Lower lobe of right lung (tissue), 2 donors: ENCODE results near the gene WASF3. TPM values are rescaled to one million over a fixed set of nuclear protein-coding genes. Genes with fewer than 3 reads are reported as not detected.

ENCODE experiments used
- ATAC-seq, 2 donors: fragments of 200-7000 bp; cut with Tn5 transposase; one replicate each; pipeline ENCODE4 v1.9.1; 2020 to 2022; ENCODE audit warnings: mild to moderate bottlenecking in 2 of 2, moderate library complexity in 2 of 2
- DNase-seq: peaks from one replicate; pipeline ENCODE4 v3.0.0-alpha.2; 2020
- H3K27ac ChIP-seq: fragments of 200-600 bp; one replicate; pipeline ENCODE4 v1.8.0; 2022
- H3K27me3 ChIP-seq: fragments of 200-600 bp; one replicate; pipeline ENCODE4 v1.8.0; 2022; ENCODE audit warnings: low read depth
- H3K36me3 ChIP-seq: fragments of 200-600 bp; one replicate; pipeline ENCODE4 v1.8.0; 2022; ENCODE audit warnings: mild to moderate bottlenecking
- H3K4me1 ChIP-seq: fragments of 200-600 bp; one replicate; pipeline ENCODE4 v1.8.0; 2022
- H3K4me3 ChIP-seq: fragments of 200-600 bp; one replicate; pipeline ENCODE4 v1.8.0; 2022; ENCODE audit warnings: mild to moderate bottlenecking
- H3K9me3 ChIP-seq: fragments of 200-600 bp; one replicate; pipeline ENCODE4 v1.8.0; 2022
- CTCF ChIP-seq: fragments of 200-600 bp; IDR thresholded peaks from one replicate; pipeline ENCODE4 v1.8.0; 2022; ENCODE audit warnings: antibody characterized with exemption, mild to moderate bottlenecking
- intact Hi-C: fragments of 100-400 bp; cut with DNase I; formaldehyde crosslinking; loops from one replicate; pipeline ENCODE4 v1.11.0; 2022
- total RNA-seq: library from RNA; stranded (reverse); fragmentation: NEBNext Ultra II Directional; extraction: Animal tissue kit (Norgen Biotek cat#: 25700); gene quantifications from one replicate; pipeline ENCODE4 v1.2.1, GENCODE V29; 2021
- donor health status: DM: no; HTN: yes; CAD: no; lungs with severe emphysema.

The WASF3 gene
- total RNA-seq, 1 donor from 2014 or later = 15.4 TPM

- no peaks in the 10 kb centered on the region for H3K4me1 ChIP-seq
- H3K27ac ChIP-seq = no peak overlapping the region
- TF ChIP-seq CTCF = no peak
- ATAC-seq (no peak), DNase-seq (no peak)
- intact Hi-C loops = no loop called here
- peaks cover 3% of the 10 kb centered on the region for H3K27me3 ChIP-seq
- H3K9me3 ChIP-seq = no peaks in the 10 kb centered on the region
- no peak overlapping the region for H3K4me3 ChIP-seq
- H3K36me3 ChIP-seq = no peaks in the 10 kb centered on the region
These were observed 169.2 kb downstream of the WASF3 start for GRCh38 chr13:26726684-26727083.

GRCh38 chr13:26727122-26727521 is 169.6 kb downstream of the WASF3 start:
- no peaks in the 10 kb centered on the region for H3K36me3 ChIP-seq
- no peak overlapping the region for H3K4me3 ChIP-seq
- ATAC-seq (no peak), DNase-seq (no peak)
- intact Hi-C loops = no loop called here
- no peak overlapping the region for H3K27ac ChIP-seq
- H3K4me1 ChIP-seq = no peaks in the 10 kb centered on the region
- no peaks in the 10 kb centered on the region for H3K9me3 ChIP-seq
- TF ChIP-seq CTCF = no peak
- H3K27me3 ChIP-seq = no peaks in the 10 kb centered on the region

- Histone ChIP-seq H3K4me1 (no peaks in the 10 kb centered on the region), H3K27me3 (no peaks in the 10 kb centered on the region), H3K27ac (no peak overlapping the region), H3K9me3 (no peaks in the 10 kb centered on the region), H3K4me3 (no peak overlapping the region), H3K36me3 (no peaks in the 10 kb centered on the region)
- DNase-seq (no peak), ATAC-seq (no peak)
- intact Hi-C loops = no loop called here
- TF ChIP-seq CTCF = no peak
These were observed 170.2 kb downstream of the WASF3 start for GRCh38 chr13:26727633-26728032.

- no peak for DNase-seq
- H3K4me1 ChIP-seq = no peaks in the 10 kb centered on the region
- H3K27ac ChIP-seq = no peak overlapping the region
- no peaks in the 10 kb centered on the region for H3K36me3 ChIP-seq
- no peak for ATAC-seq
- H3K4me3 ChIP-seq = no peak overlapping the region
- H3K9me3 ChIP-seq = no peaks in the 10 kb centered on the region
- H3K27me3 ChIP-seq = no peaks in the 10 kb centered on the region
- TF ChIP-seq CTCF = no peak
- intact Hi-C loops = no loop called here
These were observed 178.2 kb downstream of the WASF3 start for GRCh38 chr13:26735677-26736076.

Other genes starting within 250 kb of the WASF3 start
- not detected for gene GPR12, start 203.1 kb downstream of the WASF3 start, total RNA-seq